ENCODE measurements around the gene ALPI.

ALPI gene

DNA sequence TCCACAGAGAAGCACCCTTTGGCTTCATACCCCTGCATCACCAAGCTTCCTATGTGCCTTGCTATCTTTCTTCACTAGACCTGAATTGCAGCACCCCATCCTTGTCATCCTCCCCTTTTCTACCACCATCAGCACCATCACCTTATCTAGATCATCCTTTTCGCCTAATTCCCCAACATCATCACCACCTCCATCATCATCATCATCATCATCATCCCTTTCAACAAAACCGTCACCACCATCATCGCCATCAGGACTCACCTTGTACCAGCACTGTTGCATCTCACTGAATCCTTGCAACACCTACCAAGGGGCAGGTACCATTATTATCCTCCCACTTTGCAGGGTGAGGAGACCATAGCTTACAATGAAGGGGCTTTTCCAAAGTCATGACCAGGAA lies 42.5 kb downstream of the ALPI start:
- no peak for DNase-seq (ENCODE audit: low read depth, low spot score)

DNA sequence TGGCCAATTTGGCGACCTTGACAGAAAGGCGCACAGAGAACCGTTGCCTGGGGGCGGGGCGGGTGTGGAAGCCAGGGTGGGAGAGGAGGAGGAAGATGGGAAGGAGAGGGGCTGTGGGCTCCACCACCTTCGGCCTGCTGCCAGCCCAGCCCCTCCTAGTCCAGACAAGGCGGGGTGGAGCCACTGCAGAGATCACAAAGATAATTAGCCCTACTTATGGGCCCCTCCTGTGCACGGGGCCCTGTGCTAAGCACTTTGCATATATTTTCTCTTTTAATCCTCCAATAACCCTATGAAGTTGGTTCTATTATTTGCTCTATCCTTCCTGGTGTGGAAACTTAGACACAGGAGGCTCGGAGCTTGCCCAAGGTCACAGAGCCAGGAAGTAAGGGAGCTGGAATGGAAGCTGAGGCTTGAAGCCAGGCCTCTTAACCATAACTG lies 45.4 kb downstream of the ALPI start:
- no peak for DNase-seq (ENCODE audit: low read depth, low spot score)

DNA sequence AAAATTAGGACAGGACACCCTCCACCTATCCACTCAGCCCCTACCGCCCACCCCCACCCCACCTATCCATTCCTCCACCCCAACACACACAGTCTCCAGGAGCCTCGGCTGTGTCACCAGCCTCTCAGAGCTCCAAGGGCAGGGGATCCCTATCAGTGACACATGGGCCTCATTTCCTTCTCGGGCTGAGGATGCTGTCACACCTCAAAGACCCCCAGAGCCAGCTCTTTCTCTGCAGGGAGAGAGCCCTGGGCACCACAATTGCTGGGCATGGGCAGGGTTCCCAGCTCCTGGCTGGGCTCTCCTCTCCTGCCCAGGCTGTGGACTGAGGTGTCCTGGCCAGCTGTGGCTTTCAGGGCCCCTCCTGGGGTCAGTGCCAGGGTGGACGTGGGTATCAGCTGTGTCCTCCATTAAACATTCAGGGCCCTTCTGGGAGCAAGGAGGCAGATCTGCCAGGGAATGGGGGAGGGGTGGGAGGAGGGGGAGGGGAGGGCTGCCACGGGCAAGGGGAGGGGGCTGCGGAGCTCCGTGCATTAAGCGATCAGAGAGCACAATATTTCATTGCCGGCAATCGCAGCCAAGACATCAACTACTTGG lies 45.9 kb downstream of the ALPI start:
- DNase-seq (ENCODE audit: low read depth, low spot score): no peak

DNA sequence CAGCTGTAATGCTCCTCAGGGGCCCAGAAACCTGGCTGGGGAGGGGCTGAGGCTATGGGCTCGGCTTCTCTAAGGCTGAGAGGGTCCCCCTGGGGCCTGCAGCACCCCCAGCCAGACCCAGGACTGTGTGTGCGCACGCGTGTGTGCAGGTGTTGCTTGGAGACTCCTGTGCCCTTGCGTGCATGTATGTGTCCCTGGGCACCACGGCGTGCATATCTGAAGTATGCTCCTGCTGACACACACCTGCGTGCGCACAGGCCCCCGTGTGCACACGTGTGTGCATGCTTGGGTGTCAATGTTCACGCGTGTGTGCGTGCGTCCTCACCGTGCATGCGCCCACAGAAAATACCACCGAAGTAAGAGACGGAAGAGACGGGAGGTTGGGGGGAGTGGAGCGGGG lies 46.6 kb downstream of the ALPI start:
- no peak for DNase-seq (ENCODE audit: low read depth, low spot score)

DNA sequence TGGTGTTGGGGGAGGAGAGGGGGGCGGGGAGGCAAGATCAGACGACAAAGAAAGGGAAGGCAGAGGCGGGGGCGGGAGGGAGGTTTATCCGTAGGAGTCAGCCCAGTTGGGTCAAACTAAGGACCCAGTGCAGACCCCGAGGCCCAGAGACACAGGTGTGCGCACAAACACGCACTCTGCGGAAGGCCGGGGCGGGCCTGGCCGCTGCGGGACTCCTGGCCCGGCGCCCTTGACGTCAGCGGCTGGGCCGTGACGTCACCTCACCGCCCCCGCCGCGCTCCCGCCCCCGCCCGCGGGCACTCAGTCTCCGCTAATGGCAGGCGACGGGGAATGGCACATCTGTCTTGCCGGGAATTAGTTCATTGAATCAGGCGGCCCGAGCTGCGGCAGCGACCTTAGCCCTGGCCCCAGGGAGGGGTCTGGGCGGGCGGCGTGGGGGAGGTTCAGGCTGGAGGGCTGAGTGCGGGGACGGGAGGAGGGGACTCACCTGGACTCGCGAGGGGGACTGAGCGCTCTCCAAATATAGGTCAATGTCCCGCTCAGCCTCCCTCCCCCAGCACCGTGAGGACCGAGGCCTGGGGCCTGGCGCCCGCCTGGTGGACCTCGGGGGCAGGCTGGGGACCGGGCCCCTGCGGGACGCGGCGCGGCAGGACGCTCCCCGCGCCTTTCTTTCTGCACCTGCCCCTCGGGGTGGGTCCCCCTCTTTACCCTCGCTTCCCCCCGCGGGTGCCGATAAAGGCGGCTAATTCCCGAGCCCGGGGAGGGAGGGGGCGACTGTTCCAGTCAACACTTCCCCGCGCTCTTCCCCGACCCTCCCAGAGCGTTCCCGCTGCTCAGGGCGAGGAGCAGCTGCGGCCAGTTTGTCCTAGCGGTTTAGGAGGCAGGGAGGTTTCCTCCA lies 47.2 kb downstream of the ALPI start:
- peak; percentile 58 for DNase-seq (ENCODE audit: low read depth, low spot score)

DNA sequence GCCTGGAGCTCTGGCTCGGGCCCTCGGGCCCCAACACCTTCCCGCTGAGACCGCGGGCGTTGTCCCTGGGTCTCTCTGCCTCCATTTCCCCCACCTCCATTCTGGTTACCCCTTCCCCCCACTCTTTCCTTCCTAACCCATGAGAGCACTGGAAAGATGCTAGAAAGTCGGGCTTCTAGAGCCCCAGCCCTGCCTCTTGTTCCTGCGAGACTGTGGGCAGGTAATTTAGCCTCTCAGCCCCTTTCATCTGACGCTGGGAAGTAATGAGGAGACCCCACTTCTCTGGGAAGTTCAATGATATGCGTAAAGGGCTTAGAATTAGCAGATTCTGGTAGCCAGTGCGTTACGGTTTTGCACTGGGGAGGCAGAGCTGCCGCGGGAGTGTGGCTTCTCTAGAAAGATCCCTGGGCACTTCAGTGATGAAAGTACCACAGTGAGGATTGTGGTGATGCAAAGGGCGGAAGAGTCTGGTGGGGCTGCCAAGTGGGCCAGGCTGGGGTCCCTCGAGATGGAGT lies 47.9 kb downstream of the ALPI start:
- DNase-seq (ENCODE audit: low read depth, low spot score): no peak

DNA sequence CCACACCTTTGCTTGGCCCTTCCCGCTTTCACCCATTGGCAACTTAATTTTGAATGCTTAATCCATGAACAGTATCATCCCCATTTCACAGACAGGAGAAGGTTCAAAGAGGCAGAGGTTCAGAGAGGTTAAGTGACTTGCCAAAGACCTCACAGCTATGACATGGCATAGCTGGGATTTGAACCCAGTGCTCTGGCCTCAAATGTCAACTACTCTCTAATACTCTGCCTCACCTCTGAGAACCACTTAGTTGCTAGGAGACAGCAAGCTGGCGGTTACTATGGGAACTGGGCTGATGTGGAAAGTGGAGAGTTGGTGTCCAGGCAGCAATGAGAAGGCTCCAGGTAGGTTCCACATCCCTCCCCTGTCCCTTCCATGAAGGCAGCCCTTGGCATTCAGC lies 48.5 kb downstream of the ALPI start:
- DNase-seq (ENCODE audit: low read depth, low spot score): peak; percentile 13

DNA sequence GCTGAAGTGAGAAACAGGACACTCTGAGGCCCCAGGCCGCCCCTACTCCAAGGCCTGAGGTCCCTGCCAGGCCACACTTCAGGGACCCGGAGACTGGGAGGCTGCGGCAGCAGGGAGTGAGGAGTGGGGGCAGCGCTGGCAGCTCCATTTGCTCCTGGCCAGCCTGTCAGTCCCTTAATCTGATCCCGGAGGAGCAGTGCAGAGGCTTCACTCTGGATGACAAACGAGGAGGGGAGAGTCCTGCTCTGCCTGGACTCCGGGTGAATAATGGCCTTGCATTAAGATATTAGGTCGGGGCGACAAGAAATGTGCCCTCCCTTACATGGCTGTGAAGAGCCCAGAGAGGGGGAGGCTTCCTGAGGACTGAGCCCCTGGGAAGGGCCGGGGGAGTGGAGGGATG lies 49.9 kb downstream of the ALPI start:
- DNase-seq (ENCODE audit: low read depth, low spot score): no peak

DNA sequence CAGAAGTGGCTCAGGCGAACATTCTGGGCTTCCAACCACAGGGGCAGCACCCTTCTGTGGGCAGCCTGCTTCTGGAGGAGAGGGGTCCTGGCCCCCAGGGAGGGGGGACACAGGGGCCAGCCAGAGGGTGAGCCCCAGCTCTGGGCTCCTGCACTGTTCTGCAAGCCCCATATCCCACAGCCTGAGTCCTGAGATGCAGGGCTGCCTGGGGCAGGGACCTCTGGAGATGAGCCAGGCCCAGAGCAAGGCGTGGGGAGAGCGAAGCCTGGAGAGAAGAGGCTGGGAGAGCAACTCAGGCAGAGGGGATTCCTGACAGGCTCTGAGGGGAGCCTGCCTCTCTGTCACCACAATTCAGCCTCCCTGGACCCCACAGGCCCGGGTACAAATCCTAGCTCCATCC lies 50.8 kb downstream of the ALPI start:
- no peak for DNase-seq (ENCODE audit: low read depth, low spot score)

DNA sequence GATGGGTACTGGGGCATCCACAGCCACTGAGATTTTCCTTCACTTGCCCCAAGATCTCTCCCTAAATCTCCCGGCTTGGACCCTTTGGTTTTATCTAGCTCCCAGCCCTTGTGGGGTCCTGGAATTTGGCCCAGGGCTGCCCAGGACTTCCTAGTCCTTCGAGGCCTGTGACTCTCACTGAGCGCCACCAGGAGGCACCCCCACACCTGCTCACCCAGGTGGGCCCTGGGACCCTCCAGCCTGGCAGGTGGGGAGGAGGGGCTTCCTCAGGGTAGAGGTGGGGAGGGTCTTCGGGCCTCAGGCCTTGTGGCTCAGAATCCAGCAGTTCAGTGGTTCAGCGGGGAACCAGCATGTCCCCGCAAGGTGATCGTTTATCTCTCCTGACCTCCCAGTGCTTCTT lies 52.3 kb downstream of the ALPI start:
- no peak for DNase-seq (ENCODE audit: low read depth, low spot score)
